Stimulated activated CD4-positive, alpha-beta T cell treated with anti-CD3 and anti-CD28 coated beads, TNF-alpha, amount 100 ng/mL, for 1 hour (primary cell): ENCODE measurements around the gene PHF12.
"Not testable (repeated sequence)": the region's sequence is repeated elsewhere in the genome, so short reads cannot be mapped to it uniquely, and the experiment has no call there.

Experiments
- DNase-seq, 3 donors: peaks; one replicate each; pipeline ENCODE4 v3.0.0-alpha.2; 2020; ENCODE audit warnings: low read depth in 3 of 3, low spot score in 1 of 3

Gene PHF12

GRCh38 chr17:28885951-28886350 lies 65.4 kb downstream of the PHF12 start:
- DNase-seq = no peak

DNA sequence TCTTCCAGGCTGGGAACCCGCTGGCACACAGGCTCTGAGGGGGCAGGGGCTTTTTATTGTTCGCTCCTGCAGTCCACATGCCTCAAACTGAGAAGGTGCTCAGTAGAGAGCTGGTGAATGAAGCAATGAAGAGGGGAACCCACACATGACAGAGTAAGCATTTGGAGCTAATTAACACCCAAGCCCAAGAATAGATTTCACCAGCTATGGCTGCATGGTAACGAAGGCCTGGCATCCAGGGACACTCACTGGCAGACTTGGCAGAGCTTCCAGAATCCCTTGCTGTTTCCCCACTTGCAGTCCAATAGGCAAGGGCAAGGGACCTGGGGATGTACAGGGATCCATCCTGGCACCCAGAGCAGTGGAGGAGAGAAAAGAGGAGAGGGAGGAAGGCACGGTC lies 66.0 kb downstream of the PHF12 start:
- no peak for DNase-seq

DNA sequence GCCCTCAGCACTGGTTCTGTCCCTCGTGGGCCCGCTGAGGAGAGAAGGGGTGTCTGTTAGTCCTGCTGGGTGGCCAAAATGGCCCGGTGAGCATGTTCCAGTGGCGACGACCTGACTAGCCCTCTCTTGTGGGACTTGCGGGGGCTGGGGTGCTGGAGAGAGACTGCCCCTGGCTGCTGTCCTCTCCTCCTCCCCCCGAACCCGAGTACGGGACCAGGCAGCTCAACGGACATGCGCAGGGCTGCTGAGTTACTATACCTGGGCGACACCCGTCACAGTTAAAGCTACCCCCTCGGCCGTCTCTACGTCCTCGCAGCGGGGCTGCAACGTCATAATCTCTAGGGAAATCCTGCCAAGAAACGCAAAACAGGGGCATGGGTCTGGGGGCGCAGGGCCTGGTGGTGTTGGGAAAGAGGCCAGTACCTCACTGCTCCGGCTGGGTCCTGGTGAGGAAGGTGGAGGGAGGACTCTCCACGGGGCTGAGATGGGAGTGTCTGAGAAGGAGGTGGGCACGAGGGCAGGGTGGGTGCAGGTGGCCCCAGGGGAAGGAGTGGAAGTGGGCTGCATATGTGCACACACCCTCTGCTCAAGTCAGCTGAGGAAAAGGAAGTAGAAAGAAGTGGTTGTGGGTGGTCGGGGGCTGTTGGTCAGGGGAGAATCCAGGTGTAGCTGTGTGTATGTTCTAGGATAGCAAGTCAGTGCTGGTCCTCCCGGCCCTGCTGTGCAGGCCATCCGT lies 67.2 kb downstream of the PHF12 start:
- no peak for DNase-seq

- no peak for DNase-seq
Observed at GRCh38 chr17:28882154-28882895, 69.0 kb downstream of the PHF12 start.

DNA sequence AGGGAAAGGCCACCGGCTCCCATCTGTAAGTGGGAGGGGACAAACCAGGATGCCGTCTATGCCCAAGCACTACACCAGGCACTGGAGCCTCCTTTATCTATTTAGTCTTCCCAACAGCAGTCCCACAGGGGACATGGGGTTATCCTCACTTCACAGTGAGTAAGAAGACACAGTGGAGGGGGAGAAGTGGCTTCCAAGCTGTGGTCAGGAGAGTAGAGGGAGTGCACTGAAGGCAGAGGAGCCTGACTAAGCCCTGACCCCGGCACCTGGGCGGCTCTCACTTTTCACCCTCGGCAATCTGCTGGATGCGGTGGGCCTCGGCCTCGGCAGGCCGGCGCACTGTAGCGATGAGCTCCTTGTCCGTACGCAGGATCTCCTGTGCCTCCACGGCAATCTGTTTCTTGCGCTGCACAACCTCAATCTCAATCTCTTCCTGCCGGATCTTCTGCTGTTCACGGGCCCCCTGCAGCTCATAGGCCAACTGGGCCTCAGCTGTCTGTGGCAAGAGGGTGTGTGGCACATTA lies 69.7 kb downstream of the PHF12 start:
- no peak for DNase-seq

- DNase-seq = no peak
Observed at GRCh38 chr17:28880572-28880945, 70.8 kb downstream of the PHF12 start.

DNA sequence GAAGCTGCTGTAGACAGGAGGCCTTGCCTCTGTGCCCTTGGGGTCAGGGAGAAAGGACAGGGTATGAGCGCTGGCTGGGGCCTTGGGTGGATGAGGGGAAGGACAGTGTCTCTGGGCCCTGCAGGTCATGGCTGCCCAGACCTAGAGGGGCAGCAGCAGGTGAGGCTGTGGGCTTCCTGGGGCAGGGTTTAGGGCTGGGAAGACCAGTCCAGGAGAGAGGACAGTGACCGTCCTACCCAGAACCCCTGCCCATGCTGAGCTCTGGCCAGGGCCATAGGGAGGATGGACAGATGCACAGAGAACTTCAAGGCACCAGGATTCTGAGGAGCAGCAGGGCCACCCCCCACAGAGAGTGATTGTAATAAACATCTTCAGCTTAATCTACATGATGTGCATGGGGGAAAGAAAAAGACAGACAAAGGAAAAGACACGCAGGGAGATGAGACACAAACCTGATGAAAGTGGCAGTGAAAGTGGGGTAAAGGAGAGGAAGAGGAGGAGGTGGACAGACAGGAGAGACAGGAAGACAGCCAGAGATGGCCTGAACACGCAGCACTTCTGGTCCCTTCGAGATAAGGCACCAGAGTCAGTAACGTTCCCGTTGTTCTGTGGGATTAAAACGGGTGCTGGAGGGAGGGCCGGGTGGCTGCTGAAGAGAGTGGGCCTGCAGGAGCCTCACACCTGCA lies 71.3 kb downstream of the PHF12 start:
- no peak for DNase-seq

DNA sequence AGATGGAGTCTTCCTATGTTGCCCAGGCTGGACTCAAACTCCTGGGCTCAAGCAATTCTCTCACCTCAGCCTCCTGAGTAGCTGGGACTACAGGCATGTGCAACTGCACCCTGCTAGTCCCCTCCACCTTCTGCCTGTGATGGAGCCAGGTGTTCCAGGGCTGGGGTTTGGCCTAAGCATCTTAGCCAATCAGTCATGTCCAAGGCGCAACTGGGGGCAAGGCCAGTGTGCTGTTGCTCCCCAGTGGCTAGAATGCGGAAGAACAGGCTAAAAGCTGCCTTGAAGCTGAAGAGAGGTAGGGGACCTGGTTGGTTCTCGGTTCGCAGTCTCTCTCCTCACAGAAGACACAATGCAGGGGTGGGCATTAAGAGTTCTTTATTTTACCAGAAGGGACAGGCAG lies 72.3 kb downstream of the PHF12 start:
- no peak for DNase-seq

DNA sequence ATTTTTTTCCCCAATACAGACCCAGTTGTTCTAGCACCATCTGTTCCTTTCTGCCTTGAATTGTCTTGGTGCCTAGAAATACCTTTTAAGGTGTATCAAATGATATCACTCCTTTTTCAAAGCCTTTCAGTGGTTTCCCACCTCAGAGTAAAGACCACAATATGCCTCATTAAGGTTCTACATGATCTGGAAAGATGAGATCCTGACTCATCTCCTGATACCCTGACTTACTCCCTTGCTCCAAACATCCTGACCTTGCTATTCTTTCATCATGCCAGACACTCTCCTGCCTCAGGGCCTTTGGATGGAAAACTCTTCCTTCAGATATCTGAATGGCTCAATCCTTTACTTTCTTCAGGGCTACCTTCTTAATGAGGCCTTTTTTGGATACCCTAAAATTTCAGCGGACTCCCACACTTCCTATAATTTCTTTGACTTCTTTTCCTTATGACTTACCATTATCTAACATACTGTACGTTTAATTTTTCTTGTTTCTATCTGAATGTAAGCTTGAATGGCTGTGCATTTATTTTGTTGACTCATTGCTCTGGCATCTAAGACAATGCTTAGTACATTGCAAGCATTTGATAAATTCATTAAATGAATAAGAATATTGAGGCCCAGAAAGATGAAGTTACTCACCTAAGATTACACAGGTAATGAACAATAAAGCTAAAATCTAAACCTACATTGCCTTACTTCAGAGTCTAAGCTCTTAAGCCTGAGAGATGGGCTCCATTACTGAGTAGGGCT lies 73.0 kb downstream of the PHF12 start:
- DNase-seq = no peak

DNA sequence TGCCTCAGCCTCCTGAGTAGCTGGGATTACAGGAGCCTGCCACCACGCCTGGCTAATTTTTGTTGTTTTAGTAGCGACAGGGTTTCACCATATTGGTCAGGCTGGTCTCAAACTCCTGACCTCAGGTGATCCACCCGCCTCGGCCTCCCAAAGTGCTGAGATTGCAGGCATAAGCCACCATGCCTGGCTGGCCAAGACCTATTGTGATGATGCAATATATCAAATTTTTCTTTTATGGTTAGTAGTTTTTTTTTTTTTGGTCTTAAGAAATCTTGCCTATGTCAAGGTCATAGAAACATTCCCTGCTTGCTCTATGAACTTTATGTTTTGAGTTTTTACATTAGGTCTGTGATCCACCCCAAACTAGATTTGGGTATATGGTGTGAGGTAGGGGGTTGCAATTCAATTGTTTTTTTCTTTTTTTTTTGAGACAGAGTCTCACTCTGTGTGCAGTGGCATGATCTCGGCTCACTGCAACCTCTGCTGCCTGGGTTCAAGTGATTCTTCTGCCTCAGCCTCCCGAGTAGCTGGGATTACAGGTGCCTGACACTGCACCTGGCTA lies 74.1 kb downstream of the PHF12 start:
- DNase-seq = not testable (repeated sequence)

DNA sequence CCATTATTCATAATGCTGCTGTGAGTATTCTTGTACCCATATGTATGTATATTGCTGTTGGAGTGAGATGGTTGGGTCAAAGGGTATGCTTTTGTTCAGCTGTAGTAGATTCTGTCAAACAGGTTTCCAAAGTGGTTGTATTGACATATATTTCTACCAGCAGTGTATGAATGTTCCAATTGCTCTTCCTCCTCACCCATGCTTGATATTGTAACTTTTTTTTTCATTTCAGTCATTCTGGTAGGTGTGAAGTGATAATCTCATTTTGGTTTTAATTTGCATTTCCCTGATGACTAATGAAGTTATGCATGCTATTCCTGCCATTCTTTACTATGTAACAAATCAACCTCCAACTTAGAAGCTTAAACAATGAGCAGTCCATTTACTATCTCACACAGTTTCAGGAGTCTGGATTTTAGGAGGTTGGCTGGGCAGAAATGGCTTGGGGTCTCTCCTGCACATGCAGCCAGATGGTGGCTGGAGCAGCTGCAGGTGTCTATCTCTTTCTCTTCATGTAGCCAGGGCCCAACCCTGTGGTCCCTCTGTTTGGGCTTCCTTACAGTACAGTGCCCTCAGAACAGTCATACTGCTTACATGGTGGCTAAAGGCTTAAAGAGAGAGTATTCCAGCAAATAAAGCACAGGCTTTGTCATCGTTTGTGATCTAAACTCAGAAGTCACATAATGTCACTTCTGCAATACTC lies 75.3 kb downstream of the PHF12 start:
- no peak for DNase-seq

GRCh38 chr17:28874750-28875149 lies 76.6 kb downstream of the PHF12 start:
- no peak for DNase-seq

DNA sequence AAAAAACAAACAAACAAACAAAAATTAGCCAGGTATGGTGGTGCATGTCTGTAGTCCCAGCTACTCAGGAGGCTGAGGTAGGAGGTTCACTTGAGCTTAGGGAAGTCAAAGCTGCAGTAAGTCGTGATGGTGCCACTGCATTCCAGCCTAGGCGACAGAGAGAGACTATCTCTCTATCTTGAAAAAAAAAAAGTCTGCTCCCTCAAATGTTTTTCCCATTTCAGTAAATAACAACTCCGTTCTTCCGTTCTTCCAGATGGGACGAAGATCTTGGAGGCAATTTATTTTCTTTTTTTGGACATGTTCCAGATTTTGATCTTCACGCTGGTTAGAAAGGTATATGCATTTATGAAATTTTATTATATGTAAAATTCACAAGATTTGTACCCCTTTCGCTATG lies 77.5 kb downstream of the PHF12 start:
- no peak for DNase-seq

DNA sequence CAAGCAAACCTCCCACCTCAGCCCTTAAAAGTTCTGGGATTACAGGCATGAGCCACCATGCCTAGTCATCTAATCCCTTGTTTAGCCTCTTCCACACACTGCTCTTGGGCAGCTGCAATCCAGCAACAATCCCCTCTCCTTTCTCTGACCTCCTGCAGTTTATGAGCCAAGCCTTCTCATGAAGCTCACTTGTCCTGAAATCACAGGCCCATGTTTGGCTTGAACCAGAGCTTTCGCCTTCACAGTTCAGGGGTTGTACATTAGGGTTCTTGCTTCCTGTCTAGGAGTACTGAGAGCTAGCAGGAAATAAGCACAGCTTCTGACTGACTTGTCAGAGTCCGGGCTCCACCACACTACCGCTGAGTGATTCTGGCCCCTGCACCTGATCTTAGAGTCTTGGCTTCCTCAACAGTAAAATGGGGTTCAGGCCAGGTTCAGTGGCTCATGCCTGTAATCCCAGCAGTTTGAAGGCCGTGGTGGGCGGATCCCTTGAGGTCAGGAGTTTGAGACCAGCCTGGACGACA lies 80.2 kb downstream of the PHF12 start:
- DNase-seq = no peak

GRCh38 chr17:28867276-28867675 lies 84.0 kb downstream of the PHF12 start:
- no peak for DNase-seq

GRCh38 chr17:28865946-28866752 lies 85.2 kb downstream of the PHF12 start:
- no peak for DNase-seq

DNA sequence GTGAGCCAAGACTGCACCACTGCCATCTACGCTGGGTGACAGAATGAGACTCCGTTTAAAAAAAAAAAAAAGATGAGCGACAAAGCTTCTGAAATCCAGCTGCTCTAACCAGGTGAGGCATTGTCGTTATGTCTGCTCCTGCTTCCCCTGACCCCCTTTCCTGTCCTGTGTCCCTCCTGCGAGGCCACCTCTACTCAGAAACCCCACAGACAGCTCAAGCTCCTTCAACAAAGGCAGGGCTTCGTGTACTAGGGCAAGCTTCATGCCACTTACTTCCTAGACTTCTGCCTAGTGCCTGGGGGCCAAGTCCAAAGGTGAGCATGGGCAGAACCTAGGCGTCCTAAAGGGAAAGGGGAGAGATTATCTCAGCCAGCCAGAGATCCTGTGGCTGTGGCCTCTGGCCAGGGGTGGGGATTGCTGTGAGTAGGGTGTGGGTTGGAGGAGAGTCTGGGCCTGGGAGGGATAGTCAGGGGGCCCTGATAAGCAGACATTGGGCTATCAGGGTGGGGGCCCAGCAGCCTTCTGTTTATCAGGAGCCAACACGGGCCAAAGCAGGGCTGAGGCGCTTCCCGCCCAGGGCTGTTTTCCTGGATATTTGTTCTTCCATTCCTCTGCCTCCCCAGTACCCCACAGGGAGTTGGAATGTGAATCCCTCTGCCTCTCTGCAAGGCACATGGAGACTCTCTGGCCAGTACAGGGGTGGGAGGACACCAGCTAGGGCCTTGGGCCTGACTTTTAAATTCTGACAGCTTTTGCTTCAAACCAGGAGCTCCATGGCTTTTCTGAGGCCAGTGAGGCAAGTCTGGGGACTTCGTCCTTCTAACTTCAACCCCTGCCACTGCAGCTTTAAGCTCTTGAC lies 86.1 kb downstream of the PHF12 start:
- no peak for DNase-seq

DNA sequence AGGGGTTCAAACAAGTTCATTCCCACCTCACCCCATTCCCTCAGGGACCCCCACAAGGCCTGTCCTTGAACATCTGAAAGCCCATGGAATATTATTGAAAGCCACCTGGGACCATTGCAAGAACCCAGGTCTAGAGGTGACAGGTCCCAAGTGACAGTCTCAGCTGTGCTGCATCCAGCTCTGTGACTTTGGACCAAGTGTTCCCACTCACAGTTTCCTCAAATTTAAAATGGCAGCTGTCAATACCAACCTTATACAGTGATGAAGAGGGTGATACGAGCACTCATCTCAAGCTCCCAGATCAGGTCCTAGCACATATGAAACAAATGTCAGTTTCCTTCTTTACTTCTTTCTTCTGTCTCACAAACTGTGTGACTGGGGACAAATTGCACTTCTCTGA lies 87.4 kb downstream of the PHF12 start:
- DNase-seq = no peak
